A549 treated with AZD9567 at 1 μM for 4 hours (cell line): Measurements from ENCODE around the gene ARID3C. TPM values are rescaled to one million over a fixed set of nuclear protein-coding genes. Genes with fewer than 3 reads are reported as not detected.

ENCODE experiments used
- total RNA-seq: library from RNA; stranded (reverse); fragments of 200-300 nt; extraction: Qiagen RNA extraction; gene quantifications from 5 replicates; pipeline ENCODE4 v1.2.3, GENCODE V29; 2022; ENCODE audit not compliant: insufficient read depth

ARID3C gene, protein sequence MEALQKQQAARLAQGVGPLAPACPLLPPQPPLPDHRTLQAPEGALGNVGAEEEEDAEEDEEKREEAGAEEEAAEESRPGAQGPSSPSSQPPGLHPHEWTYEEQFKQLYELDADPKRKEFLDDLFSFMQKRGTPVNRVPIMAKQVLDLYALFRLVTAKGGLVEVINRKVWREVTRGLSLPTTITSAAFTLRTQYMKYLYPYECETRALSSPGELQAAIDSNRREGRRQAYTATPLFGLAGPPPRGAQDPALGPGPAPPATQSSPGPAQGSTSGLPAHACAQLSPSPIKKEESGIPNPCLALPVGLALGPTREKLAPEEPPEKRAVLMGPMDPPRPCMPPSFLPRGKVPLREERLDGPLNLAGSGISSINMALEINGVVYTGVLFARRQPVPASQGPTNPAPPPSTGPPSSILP
- total RNA-seq: 0.14 to 0.35 TPM (median 0.25 TPM) in 4 of 5 replicates, not detected in the other

DNA sequence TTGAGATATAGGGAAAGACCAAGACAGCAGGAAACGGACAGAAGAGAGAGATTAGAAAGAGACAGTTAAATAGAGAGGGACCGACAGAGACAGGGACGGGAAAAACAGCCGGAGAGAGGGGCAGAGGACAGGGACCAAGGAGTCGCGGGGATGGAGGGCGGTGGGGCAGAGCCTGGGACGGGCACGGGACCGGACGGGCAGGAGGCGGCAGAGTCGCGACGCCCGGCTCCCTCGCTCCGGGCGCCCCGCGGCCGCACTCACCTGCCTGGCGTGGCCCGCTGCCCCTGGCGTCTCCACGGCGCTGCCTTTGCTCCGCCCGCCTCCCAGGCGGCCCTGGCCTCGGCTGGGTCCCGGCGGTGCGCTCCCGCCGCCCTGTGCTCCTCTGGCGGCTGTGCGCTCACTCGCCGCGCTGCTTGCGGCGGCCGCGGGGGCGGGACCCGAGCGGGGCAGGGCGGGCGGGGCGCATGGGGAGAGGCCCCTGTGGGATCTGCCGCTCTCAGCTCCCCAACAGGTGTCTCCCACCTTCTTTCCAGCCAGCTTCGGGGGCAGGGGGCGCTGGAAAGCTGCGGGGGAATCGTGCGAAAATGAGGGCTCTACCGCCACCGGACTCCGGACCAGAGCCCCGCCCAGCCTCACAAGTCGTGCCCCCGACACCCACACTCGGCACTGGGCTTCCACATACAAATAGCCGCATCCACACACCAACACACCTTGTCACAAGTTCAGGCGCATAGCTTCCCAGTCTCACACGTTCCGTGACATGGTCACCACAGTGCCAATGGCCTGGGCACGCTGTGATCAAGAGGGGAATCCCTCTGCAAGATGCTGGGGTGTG is at the start of gene ARID3C:
ARID3C (minus strand) TSS at position 411 of the 835 bp plus-strand sequence. CDS start 1,052 bp downstream, outside the sequence.

DNA sequence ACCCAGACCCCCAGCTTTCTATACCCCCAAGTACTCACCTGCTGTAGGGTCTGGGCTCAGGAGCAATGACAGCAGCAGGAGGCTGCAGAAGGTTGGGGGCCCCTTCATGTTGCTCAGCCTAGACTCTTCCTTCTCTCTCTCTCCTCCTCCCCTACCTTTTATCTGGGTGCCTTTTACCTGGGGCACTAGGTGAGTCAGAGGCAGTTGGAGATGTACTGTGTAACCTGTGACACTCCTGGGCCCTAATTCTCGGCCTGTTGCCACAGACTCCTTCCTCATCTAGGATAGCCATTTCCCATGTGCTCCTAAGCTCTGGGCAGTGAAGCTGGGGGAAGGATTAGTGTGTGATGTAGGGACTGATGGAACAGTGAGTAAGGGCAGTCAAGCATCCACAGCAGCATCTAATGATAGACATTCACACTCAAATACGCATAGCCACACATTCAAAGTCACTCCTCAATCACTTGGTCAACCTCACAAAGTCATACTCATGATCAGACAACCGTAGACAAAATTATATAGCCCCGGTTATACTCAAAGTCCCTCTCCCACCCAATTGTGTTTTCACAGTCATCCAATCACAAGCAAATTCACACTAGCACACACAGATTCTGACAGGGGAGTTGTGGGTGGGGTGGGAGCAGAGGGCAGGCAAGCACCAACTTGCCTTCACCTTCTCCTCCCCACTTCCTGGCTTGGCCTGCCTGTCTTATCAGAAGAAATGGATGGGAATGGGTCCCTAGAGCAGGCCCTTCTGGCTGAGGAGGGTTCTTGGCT is 33.8 kb upstream of the ARID3C start, which contains the start of gene CCL27:
CCL27 (minus strand) TSS at position 132 of the 777 bp plus-strand sequence; CDS start at position 108, 24 bp downstream.

DNA sequence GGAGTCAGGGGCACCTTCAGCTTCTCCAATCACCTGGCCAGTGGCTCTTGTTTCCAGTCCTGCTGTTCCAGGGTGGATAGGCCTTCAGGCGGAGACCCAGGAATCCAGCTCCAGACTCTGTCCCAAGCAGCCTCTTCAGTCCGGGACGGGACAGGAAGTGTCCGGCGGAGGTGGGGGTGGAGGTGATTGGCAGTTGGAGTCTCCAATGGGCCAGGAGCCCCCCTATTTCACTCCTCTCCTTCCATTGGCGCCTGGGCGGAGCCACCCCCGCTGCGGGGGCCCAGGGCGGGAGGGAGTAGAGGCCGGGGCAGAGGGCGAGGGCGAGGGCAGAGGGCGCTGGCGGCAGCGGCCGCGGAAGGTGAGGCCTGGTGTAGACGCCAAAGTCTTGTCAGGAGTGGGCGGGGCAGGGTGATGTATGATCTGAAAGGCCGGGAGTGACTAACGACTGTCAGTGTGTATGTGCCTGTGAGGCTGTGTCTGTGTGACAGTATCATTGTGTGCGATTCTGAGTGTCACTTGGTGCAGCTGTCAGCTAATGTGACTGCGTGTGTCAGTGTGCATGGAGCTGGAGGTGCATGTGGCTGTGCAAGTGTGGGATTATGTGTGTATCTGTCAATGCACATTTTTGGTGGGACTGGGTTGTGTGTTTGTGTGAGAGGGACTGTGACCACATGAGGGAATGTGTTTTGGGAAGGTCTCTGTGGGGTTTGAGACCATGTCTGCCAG is 23.2 kb upstream of the ARID3C start, which contains the start of gene IL11RA:
IL11RA (plus strand) TSS at position 310 of the 726 bp plus-strand sequence. CDS start 3,033 bp downstream, outside the sequence.

DNA sequence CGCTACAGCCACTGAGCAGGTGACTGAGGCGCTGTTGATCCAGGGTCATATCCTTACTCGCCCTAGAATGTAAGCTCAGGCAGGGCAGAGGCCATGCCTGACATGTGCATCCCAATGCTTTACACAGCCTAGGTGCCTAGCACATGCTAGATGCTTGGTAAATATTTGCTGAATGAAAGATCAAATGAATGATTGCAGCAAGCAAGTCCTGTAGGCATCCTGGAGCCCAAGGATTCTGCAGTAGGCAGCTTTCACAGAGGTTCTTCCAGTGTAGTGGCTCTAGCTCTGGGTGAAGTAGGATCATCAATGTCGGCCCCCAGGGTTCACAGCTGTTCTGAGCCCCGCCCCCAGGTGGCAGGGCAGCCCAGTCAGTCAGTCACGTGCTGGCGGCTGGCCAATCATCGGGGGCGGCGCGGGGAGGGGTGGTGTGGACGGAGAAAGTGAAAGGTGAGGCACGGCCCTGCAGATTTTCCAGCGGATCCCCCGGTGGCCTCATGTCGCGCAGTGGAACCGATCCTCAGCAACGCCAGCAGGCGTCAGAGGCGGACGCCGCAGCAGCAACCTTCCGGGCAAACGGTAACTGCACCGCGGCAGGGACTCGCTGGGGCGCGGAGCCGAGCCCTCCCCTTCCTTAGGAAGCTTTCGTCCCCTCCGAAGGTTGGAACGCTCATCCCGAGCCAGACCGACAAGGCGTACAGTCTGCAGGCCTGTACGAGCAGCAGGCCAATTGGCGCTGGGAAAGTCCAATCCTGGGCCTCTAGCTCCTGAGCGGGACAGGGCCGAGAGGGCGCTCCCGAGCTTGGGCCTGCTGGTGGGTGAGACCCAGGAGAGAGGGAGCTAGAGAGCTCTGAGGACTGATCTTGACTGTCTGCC is 17.6 kb upstream of the ARID3C start, which contains the start of gene GALT:
GALT (plus strand) TSS at position 465 of the 873 bp plus-strand sequence; CDS start at position 495, 30 bp downstream.

DNA sequence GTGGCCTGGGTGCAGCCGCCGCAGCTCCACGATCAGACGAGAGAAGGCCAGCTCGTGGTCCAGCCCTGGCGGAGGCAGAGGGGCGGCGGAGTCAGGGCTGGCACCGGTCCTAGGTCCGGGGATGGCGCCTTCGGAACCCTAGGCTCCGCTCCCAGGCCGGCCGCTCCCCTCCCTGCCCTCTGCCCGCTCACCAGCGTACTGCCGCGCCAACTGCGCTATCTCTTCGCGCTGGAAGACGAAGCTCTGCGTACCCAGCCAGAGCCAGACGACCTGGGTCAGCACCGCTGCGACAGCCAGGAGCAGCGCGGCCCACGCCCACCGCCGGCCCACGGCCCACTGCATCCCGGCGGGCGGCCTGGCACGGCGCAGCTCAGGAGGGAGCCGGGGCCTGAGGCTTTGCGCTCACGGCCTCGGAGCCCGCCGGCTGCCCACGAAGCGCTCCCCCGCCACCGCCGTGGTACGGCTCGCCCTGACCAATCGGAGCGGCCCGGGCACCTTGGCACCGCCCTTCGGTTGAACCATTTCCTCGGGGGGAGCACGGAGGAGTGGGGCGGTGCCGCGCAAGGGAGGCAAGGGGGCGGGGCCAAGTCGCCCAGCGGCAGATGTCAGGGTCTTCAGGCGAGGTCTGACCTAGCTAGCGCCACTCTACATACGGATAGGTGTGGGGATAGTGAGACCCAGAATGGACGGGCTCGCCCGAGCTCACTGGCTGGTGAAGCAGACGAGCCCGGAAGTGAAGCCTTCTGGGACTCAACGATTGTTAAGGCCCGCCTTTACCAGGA is 8.7 kb upstream of the ARID3C start, which contains the start of gene SIGMAR1:
SIGMAR1 (minus strand) TSS at position 432 of the 782 bp plus-strand sequence; CDS start at position 342, 90 bp downstream.

DNA sequence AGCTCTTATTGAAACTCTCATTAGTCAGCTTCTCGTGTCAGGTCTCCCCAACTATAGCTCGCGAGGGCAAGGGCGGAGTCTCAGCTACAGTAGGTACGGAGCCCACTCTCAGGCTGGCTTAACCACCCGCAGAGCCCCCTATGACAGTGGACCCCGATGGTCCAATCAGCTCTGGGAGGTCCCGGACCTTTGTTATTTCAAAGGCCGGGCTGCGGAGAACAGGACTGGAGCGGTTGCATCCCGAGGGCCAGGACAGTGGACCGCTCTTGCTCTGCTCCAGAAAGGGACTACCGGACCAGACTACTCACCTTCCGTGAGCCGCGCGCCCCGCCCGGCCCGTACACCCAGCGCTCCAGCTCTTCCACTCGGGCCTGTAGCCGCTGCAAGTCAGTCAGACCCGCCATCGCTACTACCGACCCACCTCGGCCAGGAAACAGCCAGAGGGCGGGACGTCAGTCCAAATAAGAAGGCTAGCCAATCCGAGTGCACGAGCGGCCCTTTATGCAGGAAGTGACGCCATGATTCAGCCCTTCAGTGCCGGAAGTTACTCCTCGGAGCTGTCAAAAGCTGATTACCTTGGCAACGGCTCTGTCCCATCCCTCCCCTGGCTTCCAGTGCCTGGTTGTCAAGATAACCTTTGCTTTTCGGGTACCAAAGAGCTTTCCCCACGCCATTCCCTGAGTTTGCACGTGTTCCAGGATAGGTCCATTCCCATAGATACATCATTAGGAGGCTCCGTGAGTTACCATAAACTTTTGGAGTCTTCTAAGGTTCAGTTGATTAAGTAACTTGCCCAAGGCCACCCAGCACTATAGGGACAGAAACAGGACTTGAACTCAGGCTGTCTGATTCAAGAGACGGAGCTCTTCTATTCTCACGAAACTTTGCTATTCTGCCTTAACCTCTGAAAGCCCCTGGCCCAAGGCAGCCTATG is 8.5 kb downstream of the ARID3C start, which contains the start of gene DCTN3:
DCTN3 (minus strand) TSS at position 435 of the 934 bp plus-strand sequence; CDS start at position 404, 31 bp downstream.

DNA sequence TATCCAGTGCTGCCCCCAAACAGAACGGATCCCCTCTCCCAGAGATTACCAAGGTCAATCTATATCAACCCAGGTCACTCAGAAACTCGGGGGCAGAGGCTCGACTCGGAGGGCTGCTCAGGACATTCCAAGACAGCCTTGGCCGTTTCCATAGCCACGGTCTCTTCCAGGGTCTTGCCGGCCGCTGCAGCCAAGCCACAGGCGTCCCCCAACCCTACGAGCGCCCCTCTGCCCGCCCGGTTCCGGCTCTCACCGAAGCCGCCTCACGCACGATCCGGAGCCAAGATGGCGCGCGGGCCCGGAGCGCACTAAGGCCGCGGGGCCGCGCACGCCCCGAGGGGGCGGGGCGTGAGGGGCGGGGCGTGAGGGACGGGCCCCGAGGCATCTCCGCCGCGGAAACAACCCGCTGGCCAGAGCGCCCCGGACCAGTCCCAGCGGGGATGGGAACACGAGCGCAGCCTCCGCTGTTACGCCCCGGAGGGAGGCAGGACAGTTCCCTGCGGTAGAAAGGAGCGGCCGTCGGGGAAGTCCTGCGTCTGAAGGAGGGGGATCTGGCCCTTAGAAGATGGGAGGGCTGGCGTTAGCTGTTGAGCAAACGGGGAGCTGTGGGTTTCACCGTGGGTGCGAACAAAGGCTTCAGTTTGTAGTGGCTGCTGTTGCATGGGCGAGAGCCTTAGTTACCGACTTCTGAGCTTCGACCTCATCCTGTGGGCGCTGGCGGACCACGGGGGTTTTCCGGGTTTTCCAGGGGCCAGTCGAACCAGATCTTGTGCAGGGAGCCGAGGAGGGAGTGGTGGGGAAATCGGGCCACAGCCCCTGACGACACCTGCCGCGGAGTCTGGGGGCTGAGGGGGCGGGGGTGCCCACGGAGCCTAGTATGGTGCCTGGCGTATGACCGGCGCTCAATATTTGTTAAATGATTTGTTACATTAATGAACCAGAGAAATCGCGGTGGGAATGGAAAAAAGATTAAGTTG is 16.8 kb downstream of the ARID3C start, which contains the start of gene RPP25L:
RPP25L (minus strand) TSS at position 287 of the 977 bp plus-strand sequence. CDS start 801 bp downstream, outside the sequence.

DNA sequence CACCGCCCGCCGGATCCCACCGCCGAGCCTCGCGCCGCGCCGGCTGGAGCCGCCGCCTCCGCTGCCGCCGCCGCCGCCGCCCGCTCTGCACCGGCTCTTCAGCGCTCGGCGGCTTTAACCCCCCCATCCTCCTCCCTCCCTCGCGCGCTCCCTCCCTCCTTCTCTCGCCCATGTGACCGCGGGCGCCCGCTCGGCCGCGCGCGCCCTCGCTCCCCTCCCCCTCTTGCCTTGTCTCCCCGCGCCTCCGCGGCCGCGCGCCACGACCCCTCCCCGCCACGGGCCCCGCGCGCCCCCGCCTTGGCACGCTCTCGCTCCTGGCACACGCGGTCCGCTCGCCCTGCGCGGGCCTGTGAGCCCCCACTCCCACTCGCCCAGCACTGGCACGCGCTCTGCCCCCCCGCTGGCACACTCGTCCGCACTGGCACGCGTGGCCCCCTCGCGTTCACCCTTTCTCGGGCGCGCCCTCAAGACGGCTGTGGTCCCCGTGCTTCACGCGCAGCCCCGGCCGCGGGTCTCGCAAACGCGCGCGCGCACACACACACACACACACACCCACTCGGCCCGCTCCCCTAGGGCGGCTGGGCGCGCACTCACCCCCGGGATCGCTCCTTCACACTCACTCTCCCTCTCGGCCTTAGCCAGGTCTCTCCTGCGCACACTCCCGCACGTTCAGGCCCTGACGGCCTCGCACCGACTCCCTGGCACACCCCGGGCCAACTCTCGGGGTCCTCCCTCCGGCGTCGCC is 39.1 kb downstream of the ARID3C start, which contains the start of gene CNTFR:
CNTFR (minus strand) TSS at position 89 of the 745 bp plus-strand sequence. CDS start 20,743 bp downstream, outside the sequence.

Other genes starting within 250 kb of the ARID3C start
- gene FAM219A, start 170.5 kb downstream of the ARID3C start, total RNA-seq: 17.4 to 19.1 TPM (median 18.6 TPM) in 5 replicates
- gene DNAI1, start 170.3 kb downstream of the ARID3C start, total RNA-seq: 0.07 to 0.78 TPM (median 0.26 TPM) in 5 replicates
- gene ENHO, start 106.1 kb downstream of the ARID3C start, total RNA-seq: 1.9 to 2.3 TPM (median 2.0 TPM) in 4 of 5 replicates, not detected in the other
- 0.03 to 0.21 TPM (median 0.16 TPM) in 4 of 5 replicates, not detected in the other for gene CNTFR, start 39.3 kb downstream of the ARID3C start, total RNA-seq
- 34.7 to 48.6 TPM (median 45.6 TPM) in 5 replicates for gene RPP25L, start 17.0 kb downstream of the ARID3C start, total RNA-seq
- gene DCTN3, start 8.6 kb downstream of the ARID3C start, total RNA-seq: 110 to 122 TPM (median 111 TPM) in 5 replicates
- gene SIGMAR1, start 8.7 kb upstream of the ARID3C start, total RNA-seq: 169 to 208 TPM (median 204 TPM) in 5 replicates
- gene GALT, start 17.6 kb upstream of the ARID3C start, total RNA-seq: 17.9 to 23.3 TPM (median 20.5 TPM) in 5 replicates
- gene IL11RA, start 23.1 kb upstream of the ARID3C start, total RNA-seq: 6.2 to 8.2 TPM (median 6.9 TPM) in 5 replicates
- 0.22 to 0.24 TPM (median 0.22 TPM) in 3 of 5 replicates, not detected in the others for gene CCL27, start 33.6 kb upstream of the ARID3C start, total RNA-seq
- not detected in 5 replicates for gene CCL19, start 62.2 kb upstream of the ARID3C start, total RNA-seq
- not detected in 5 replicates for gene CCL21, start 81.1 kb upstream of the ARID3C start, total RNA-seq